HepG2 (cell line): ENCODE measurements around the gene HIPK2. TPM values are rescaled to one million over a fixed set of nuclear protein-coding genes. Genes with fewer than 3 reads are reported as not detected.

Experiments used
- EZH2 ChIP-seq: conservative IDR thresholded peaks from 2 replicates; pipeline ENCODE4 v1.6.1; 2012; ENCODE audit warnings: mild to moderate bottlenecking, low read depth, low read length, moderate library complexity
- HNRNPL ChIP-seq: fragments of 200-400 bp; formaldehyde crosslinking; IDR thresholded peaks from 2 replicates; pipeline ENCODE4 v1.6.1; 2017; ENCODE audit warnings: mild to moderate bottlenecking, low read depth, low read length
- KAT2B ChIP-seq: fragments of 150-350 bp; IDR thresholded peaks from 2 replicates; pipeline ENCODE4 v1.6.1; 2014; ENCODE audit warnings: low read depth, low read length, borderline replicate concordance
- KLF12 ChIP-seq: sonication (generic); formaldehyde crosslinking; IDR thresholded peaks from 2 replicates; pipeline ENCODE4 v1.4.0; 2020; ENCODE audit warnings: missing genetic modification reagents, borderline replicate concordance
- KMT2B ChIP-seq: IDR thresholded peaks from 2 replicates; pipeline ENCODE4 v1.6.1; 2016; ENCODE audit warnings: missing genetic modification reagents, missing compliant biosample characterization
- RBM22 ChIP-seq: fragments of 200-400 bp; formaldehyde crosslinking; optimal IDR thresholded peaks from 2 replicates; pipeline ENCODE3; 2017; ENCODE audit warnings: mild to moderate bottlenecking, low read length, moderate library complexity
- SMAD3 ChIP-seq: sonication (generic); formaldehyde crosslinking; IDR thresholded peaks from 2 replicates; pipeline ENCODE4 v1.4.0; 2020; ENCODE audit warnings: missing genetic modification reagents
- ZNF160 ChIP-seq: sonication (generic); formaldehyde crosslinking; IDR thresholded peaks from 2 replicates; pipeline ENCODE4 v1.8.0; 2022; ENCODE audit warnings: mild to moderate bottlenecking, inconsistent platforms, missing genetic modification reagents
- ZNF546 ChIP-seq: sonication (generic); formaldehyde crosslinking; conservative IDR thresholded peaks from 2 replicates; pipeline ENCODE4 v1.8.1; 2023; ENCODE audit warnings: mild to moderate bottlenecking, missing genetic modification reagents
- ZNF569 ChIP-seq: sonication (generic); formaldehyde crosslinking; IDR thresholded peaks from 2 replicates; pipeline ENCODE4 v1.5.0; 2020; ENCODE audit warnings: mild to moderate bottlenecking, missing genetic modification reagents, moderate library complexity, borderline replicate concordance
- polyA plus RNA-seq, 8 experiments: library from polyadenylated mRNA; depleted of rRNA in 3 of 8; stranded (reverse) in 7 of 8; unstranded in 1 of 8; fragments of >200 nt; fragmentation: Illumina TruSeq in 4 of 8; extraction: Trizol in 4 of 8; gene quantifications; 2 replicates each; pipeline versions ENCODE4 v1.2.1 to v1.2.3, GENCODE V29; 2011 to 2016; ENCODE audit warnings: low read depth in 4 of 8, missing spikeins in 1 of 8, mixed read lengths in 1 of 8; ENCODE audit not compliant: insufficient read depth in 1 of 8
- total RNA-seq, 5 experiments: library from RNA; depleted of rRNA; stranded (reverse); fragments of >200 nt; fragmentation: Illumina TruSeq; extraction: Trizol; gene quantifications; 2 replicates each; pipeline ENCODE4 v1.2.3, GENCODE V29; 2016; ENCODE audit warnings: low read depth in 1 of 5
- TF ChIP-seq, protein P1 (sequence below): IDR thresholded peaks from 2 replicates; pipeline ENCODE4 v1.6.1; 2012; ENCODE audit warnings: low read depth, low read length, improper control_type of control experiment
- TF ChIP-seq, protein P2 (sequence below): sonication (generic); formaldehyde crosslinking; IDR thresholded peaks from 2 replicates; pipeline ENCODE4 v1.5.1; 2020; ENCODE audit warnings: missing genetic modification reagents, mild to moderate bottlenecking, borderline replicate concordance
- TF ChIP-seq, protein P3 (sequence below): sonication (generic); formaldehyde crosslinking; IDR thresholded peaks from 2 replicates; pipeline ENCODE4 v1.4.0; 2020; ENCODE audit warnings: missing genetic modification reagents, borderline replicate concordance
- TF ChIP-seq, protein P4 (sequence below): sonication (generic); formaldehyde crosslinking; conservative IDR thresholded peaks from 2 replicates; pipeline ENCODE4 v1.8.1; 2023; ENCODE audit warnings: missing genetic modification reagents

Gene HIPK2
- total and polyA plus RNA-seq, 2 of the 13 experiments (the other 11 are each of a cell fraction or from before 2014, with no cell fraction given) = 14.4 to 20.2 TPM

DNA sequence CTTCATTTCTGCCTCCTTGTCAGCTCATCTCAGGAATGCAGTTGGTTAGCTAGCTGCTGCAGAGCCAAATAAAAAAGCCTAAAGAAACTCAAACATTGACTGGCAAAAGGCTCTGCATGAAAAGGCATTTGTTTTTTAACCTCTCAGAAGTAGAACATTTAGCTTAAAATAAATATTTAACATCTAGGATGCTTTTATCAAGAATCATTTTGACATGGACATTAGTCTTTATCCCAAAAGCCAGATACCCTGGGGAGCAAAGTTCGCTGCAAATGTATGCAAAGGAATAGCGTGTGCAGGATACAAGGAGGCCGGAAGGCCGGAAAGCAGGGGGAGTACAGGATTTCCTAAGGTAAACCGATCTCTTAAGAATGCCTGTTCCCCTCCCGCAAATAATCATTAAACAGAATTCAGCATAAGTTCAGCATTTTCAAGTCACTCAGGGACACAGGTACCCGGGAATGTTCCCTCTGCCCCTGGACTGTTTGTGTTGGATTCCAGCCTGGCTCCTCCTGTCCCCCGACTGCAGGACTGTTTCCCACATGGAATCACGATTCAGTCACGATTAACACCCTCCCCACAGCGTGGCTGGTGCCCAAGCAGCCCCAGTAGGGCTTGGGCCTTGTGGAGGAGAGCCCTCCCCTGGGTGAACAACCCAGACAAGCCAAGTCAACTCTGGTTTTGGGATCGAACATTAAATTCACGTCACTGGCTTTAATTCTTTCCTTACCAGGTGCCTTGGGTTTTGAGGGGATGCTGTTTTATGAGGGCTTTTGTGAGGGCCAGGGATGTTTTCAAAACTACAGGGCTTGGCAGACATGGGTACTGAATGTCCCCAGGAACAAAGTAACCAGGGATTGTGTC is 97.8 kb downstream of the HIPK2 start (continued):
- TF ChIP-seq, protein P1, sequence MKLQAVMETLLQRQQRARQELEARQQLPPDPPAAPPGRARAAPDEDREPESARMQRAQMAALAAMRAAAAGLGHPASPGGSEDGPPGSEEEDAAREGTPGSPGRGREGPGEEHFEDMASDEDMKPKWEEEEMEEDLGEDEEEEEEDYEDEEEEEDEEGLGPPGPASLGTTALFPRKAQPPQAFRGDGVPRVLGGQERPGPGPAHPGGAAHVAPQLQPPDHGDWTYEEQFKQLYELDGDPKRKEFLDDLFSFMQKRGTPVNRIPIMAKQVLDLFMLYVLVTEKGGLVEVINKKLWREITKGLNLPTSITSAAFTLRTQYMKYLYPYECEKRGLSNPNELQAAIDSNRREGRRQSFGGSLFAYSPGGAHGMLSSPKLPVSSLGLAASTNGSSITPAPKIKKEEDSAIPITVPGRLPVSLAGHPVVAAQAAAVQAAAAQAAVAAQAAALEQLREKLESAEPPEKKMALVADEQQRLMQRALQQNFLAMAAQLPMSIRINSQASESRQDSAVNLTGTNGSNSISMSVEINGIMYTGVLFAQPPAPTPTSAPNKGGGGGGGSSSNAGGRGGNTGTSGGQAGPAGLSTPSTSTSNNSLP = no peak
- TF ChIP-seq ZNF569 (CRISPR knock-in tag) (no peak), SMAD3 (CRISPR knock-in tag) (no peak), EZH2 (no peak), KMT2B (CRISPR knock-in tag) (no peak), HNRNPL (no peak), ZNF546 (CRISPR knock-in tag) (no peak), ZNF160 (CRISPR knock-in tag) (no peak), KAT2B (no peak), KLF12 (no peak), RBM22 (no peak)
- TF ChIP-seq, protein P2, sequence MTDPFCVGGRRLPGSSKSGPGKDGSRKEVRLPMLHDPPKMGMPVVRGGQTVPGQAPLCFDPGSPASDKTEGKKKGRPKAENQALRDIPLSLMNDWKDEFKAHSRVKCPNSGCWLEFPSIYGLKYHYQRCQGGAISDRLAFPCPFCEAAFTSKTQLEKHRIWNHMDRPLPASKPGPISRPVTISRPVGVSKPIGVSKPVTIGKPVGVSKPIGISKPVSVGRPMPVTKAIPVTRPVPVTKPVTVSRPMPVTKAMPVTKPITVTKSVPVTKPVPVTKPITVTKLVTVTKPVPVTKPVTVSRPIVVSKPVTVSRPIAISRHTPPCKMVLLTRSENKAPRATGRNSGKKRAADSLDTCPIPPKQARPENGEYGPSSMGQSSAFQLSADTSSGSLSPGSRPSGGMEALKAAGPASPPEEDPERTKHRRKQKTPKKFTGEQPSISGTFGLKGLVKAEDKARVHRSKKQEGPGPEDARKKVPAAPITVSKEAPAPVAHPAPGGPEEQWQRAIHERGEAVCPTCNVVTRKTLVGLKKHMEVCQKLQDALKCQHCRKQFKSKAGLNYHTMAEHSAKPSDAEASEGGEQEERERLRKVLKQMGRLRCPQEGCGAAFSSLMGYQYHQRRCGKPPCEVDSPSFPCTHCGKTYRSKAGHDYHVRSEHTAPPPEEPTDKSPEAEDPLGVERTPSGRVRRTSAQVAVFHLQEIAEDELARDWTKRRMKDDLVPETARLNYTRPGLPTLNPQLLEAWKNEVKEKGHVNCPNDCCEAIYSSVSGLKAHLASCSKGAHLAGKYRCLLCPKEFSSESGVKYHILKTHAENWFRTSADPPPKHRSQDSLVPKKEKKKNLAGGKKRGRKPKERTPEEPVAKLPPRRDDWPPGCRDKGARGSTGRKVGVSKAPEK (CRISPR knock-in tag) = no peak
- TF ChIP-seq, protein P3, sequence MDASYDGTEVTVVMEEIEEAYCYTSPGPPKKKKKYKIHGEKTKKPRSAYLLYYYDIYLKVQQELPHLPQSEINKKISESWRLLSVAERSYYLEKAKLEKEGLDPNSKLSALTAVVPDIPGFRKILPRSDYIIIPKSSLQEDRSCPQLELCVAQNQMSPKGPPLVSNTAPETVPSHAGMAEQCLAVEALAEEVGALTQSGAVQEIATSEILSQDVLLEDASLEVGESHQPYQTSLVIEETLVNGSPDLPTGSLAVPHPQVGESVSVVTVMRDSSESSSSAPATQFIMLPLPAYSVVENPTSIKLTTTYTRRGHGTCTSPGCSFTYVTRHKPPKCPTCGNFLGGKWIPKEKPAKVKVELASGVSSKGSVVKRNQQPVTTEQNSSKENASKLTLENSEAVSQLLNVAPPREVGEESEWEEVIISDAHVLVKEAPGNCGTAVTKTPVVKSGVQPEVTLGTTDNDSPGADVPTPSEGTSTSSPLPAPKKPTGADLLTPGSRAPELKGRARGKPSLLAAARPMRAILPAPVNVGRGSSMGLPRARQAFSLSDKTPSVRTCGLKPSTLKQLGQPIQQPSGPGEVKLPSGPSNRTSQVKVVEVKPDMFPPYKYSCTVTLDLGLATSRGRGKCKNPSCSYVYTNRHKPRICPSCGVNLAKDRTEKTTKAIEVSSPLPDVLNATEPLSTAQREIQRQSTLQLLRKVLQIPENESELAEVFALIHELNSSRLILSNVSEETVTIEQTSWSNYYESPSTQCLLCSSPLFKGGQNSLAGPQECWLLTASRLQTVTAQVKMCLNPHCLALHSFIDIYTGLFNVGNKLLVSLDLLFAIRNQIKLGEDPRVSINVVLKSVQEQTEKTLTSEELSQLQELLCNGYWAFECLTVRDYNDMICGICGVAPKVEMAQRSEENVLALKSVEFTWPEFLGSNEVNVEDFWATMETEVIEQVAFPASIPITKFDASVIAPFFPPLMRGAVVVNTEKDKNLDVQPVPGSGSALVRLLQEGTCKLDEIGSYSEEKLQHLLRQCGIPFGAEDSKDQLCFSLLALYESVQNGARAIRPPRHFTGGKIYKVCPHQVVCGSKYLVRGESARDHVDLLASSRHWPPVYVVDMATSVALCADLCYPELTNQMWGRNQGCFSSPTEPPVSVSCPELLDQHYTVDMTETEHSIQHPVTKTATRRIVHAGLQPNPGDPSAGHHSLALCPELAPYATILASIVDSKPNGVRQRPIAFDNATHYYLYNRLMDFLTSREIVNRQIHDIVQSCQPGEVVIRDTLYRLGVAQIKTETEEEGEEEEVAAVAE = no peak
- TF ChIP-seq, protein P4, sequence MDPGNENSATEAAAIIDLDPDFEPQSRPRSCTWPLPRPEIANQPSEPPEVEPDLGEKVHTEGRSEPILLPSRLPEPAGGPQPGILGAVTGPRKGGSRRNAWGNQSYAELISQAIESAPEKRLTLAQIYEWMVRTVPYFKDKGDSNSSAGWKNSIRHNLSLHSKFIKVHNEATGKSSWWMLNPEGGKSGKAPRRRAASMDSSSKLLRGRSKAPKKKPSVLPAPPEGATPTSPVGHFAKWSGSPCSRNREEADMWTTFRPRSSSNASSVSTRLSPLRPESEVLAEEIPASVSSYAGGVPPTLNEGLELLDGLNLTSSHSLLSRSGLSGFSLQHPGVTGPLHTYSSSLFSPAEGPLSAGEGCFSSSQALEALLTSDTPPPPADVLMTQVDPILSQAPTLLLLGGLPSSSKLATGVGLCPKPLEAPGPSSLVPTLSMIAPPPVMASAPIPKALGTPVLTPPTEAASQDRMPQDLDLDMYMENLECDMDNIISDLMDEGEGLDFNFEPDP (CRISPR knock-in tag) = no peak
